IMR-90 (cell line): Measurements from ENCODE around the gene ELFN2. TPM values are rescaled to one million over a fixed set of nuclear protein-coding genes. Genes with fewer than 3 reads are reported as not detected.

Experiments used
- ATAC-seq: fragments of 200-7000 bp; cut with Tn5 transposase; 2 replicates; pipeline ENCODE4 v1.9.1; 2020; ENCODE audit warnings: low read depth, mild to moderate bottlenecking, moderate library complexity
- BruUV-seq: library from RNA; stranded (reverse); fragments of 400-500 nt; replicated peaks from 2 replicates; lab custom pipeline; 2021; lab: Mats Ljungman, UMichigan
- CTCF ChIA-PET: fragments of 300-600 bp; formaldehyde crosslinking; extraction: SDS; loops from one replicate; lab custom pipeline; 2021; ENCODE audit warnings: antibody characterized with exemption; lab: Yijun Ruan, JAX
- POLR2A ChIA-PET: fragments of 300-600 bp; sonication (Branson Sonifier 250); formaldehyde crosslinking; loops from one replicate; lab custom pipeline; 2022; ENCODE audit warnings: antibody characterized with exemption; ENCODE audit not compliant: unreplicated experiment; lab: Charles Lee
- DNase-seq: peaks from one replicate; pipeline ENCODE4 v3.0.0; 2013
- H2AFZ ChIP-seq: replicated peaks from 2 replicates; pipeline ENCODE3; 2013; ENCODE audit warnings: low read length, mild to moderate bottlenecking; ENCODE audit not compliant: poor library complexity
- H2AK5ac ChIP-seq: 2 replicates; pipeline ENCODE4 v1.6.1; 2013; ENCODE audit warnings: low read depth, low read length, inconsistent platforms
- H2AK9ac ChIP-seq: replicated peaks from 2 replicates; pipeline ENCODE3; 2013; ENCODE audit warnings: mild to moderate bottlenecking, low read depth, low read length, moderate library complexity; ENCODE audit not compliant: poor library complexity
- H2BK120ac ChIP-seq: 2 replicates; pipeline ENCODE4 v1.6.1; 2013; ENCODE audit warnings: low read depth, low read length, inconsistent platforms
- H2BK15ac ChIP-seq: 3 replicates; pipeline ENCODE4 v1.6.1; 2013; ENCODE audit warnings: low read depth, low read length, inconsistent platforms
- H2BK20ac ChIP-seq: 2 replicates; pipeline ENCODE4 v1.6.1; 2013; ENCODE audit warnings: low read depth, mild to moderate bottlenecking, inconsistent platforms, low read length, moderate library complexity
- H2BK5ac ChIP-seq: 2 replicates; pipeline ENCODE4 v1.6.1; 2013; ENCODE audit warnings: mild to moderate bottlenecking, low read depth, low read length, inconsistent platforms; ENCODE audit not compliant: poor library complexity, severe bottlenecking
- H3K14ac ChIP-seq: replicated peaks from 2 replicates; pipeline ENCODE4 v1.6.1; 2013; ENCODE audit warnings: low read depth, low read length, inconsistent platforms
- H3K18ac ChIP-seq: 2 replicates; pipeline ENCODE4 v1.6.1; 2013; ENCODE audit warnings: low read depth, low read length, control low read depth
- H3K23ac ChIP-seq: 2 replicates; pipeline ENCODE4 v1.6.1; 2013; ENCODE audit warnings: low read depth, low read length, inconsistent platforms
- H3K27ac ChIP-seq: 2 replicates; pipeline ENCODE4 v1.5.1; 2013; ENCODE audit warnings: mild to moderate bottlenecking, control low read depth, low read length; ENCODE audit not compliant: insufficient read depth
- H3K27me3 ChIP-seq: 2 replicates; pipeline ENCODE4 v1.6.1; 2013; ENCODE audit warnings: low read length; ENCODE audit not compliant: control insufficient read depth, insufficient read depth
- H3K36me3 ChIP-seq: 2 replicates; pipeline ENCODE4 v1.6.1; 2013; ENCODE audit warnings: low read length, mixed read lengths; ENCODE audit not compliant: control insufficient read depth, insufficient read depth
- H3K4ac ChIP-seq: 2 replicates; pipeline ENCODE4 v1.6.1; 2013; ENCODE audit warnings: low read depth, low read length, inconsistent platforms
- H3K4me1 ChIP-seq: 2 replicates; pipeline ENCODE4 v1.6.1; 2013; ENCODE audit warnings: low read length, mixed read lengths; ENCODE audit not compliant: control insufficient read depth, insufficient read depth
- H3K4me2 ChIP-seq: 2 replicates; pipeline ENCODE4 v1.6.1; 2013; ENCODE audit warnings: low read depth, mild to moderate bottlenecking, control low read depth, low read length, moderate library complexity
- H3K4me3 ChIP-seq: 2 replicates; pipeline ENCODE4 v1.5.1; 2013; ENCODE audit warnings: low read depth, mild to moderate bottlenecking, control low read depth, low read length, moderate library complexity; ENCODE audit not compliant: insufficient read depth
- H3K56ac ChIP-seq: 2 replicates; pipeline ENCODE4 v1.6.1; 2013; ENCODE audit warnings: low read length, inconsistent platforms; ENCODE audit not compliant: insufficient read depth; ENCODE audit errors: extremely low read depth
- H3K79me1 ChIP-seq, 2 experiments: 2 replicates each; pipeline ENCODE4 v1.6.1; 2013; ENCODE audit warnings: low read length in 2 of 2, inconsistent platforms in 1 of 2, low read depth in 1 of 2
- H3K9ac ChIP-seq: 2 replicates; pipeline ENCODE4 v1.6.1; 2013; ENCODE audit warnings: low read depth, low read length, control low read depth
- H3K9me1 ChIP-seq: 2 replicates; pipeline ENCODE4 v1.6.1; 2013; ENCODE audit warnings: low read length, inconsistent platforms; ENCODE audit not compliant: insufficient read depth
- H3K9me3 ChIP-seq: 2 replicates; pipeline ENCODE4 v1.6.1; 2013; ENCODE audit warnings: low read length; ENCODE audit not compliant: control insufficient read depth, insufficient read depth
- H4K20me1 ChIP-seq: 2 replicates; pipeline ENCODE4 v1.6.1; 2013; ENCODE audit warnings: low read length, inconsistent platforms; ENCODE audit not compliant: insufficient read depth
- H4K5ac ChIP-seq: 2 replicates; pipeline ENCODE4 v1.6.1; 2013; ENCODE audit warnings: mild to moderate bottlenecking, low read depth, low read length, control low read depth
- H4K8ac ChIP-seq, 2 experiments: 2 replicates each; pipeline ENCODE4 v1.6.1; 2013; ENCODE audit warnings: low read depth in 2 of 2, low read length in 2 of 2, control low read depth in 1 of 2, inconsistent platforms in 1 of 2
- H4K91ac ChIP-seq: 2 replicates; pipeline ENCODE4 v1.6.1; 2013; ENCODE audit warnings: low read depth, low read length, inconsistent platforms; ENCODE audit not compliant: insufficient read depth
- BHLHE40 ChIP-seq: fragments of 150-350 bp; IDR thresholded peaks from 2 replicates; pipeline ENCODE4 v1.6.1; 2016; ENCODE audit warnings: mild to moderate bottlenecking, low read depth, low read length
- CEBPB ChIP-seq: IDR thresholded peaks from 2 replicates; pipeline ENCODE4 v1.6.1; 2012; ENCODE audit warnings: low read depth, low read length, improper control_type of control experiment
- CTCF ChIP-seq: conservative IDR thresholded peaks from 2 replicates; pipeline ENCODE4 v1.5.1; 2012; ENCODE audit warnings: mild to moderate bottlenecking, low read depth, low read length, improper control_type of control experiment
- ELK1 ChIP-seq: fragments of 150-350 bp; IDR thresholded peaks from 2 replicates; pipeline ENCODE4 v1.6.1; 2016; ENCODE audit warnings: low read depth, mild to moderate bottlenecking, low read length, moderate library complexity, borderline replicate concordance
- FOS ChIP-seq: fragments of 150-350 bp; IDR thresholded peaks from 2 replicates; pipeline ENCODE4 v1.6.1; 2016; ENCODE audit warnings: low read depth, low read length
- MAFK ChIP-seq: IDR thresholded peaks from 2 replicates; pipeline ENCODE4 v1.6.1; 2012; ENCODE audit warnings: low read depth, low read length, improper control_type of control experiment
- MAZ ChIP-seq: IDR thresholded peaks from 2 replicates; pipeline ENCODE4 v1.6.1; 2012; ENCODE audit warnings: low read depth, mild to moderate bottlenecking, low read length, improper control_type of control experiment, moderate library complexity, borderline replicate concordance
- MXI1 ChIP-seq: IDR thresholded peaks from 2 replicates; pipeline ENCODE4 v1.6.1; 2012; ENCODE audit warnings: low read depth, mild to moderate bottlenecking, low read length, moderate library complexity, borderline replicate concordance
- NFE2L2 ChIP-seq: fragments of 150-350 bp; IDR thresholded peaks from 2 replicates; pipeline ENCODE4 v1.6.1; 2016; ENCODE audit warnings: low read depth, mild to moderate bottlenecking, low read length
- POLR2A ChIP-seq: IDR thresholded peaks from 2 replicates; pipeline ENCODE4 v1.6.1; 2012; ENCODE audit warnings: mild to moderate bottlenecking, low read depth, low read length
- RAD21 ChIP-seq: IDR thresholded peaks from 2 replicates; pipeline ENCODE4 v1.6.1; 2012; ENCODE audit warnings: low read length, improper control_type of control experiment
- RCOR1 ChIP-seq: IDR thresholded peaks from 2 replicates; pipeline ENCODE4 v1.6.1; 2012; ENCODE audit warnings: mild to moderate bottlenecking, low read length, improper control_type of control experiment; ENCODE audit not compliant: insufficient replicate concordance
- RFX5 ChIP-seq: IDR thresholded peaks from 2 replicates; pipeline ENCODE4 v1.8.0; 2012; ENCODE audit warnings: low read depth, mild to moderate bottlenecking, low read length, moderate library complexity
- SMC3 ChIP-seq: fragments of 150-350 bp; IDR thresholded peaks from 2 replicates; pipeline ENCODE4 v1.6.1; 2016; ENCODE audit warnings: low read depth, mild to moderate bottlenecking, antibody characterized with exemption, low read length, moderate library complexity
- USF2 ChIP-seq: fragments of 150-350 bp; IDR thresholded peaks from 2 replicates; pipeline ENCODE4 v1.6.1; 2017; ENCODE audit warnings: mild to moderate bottlenecking, antibody characterized with exemption, low read length, low read depth
- WGBS, 2 experiments: methylation state at CpG; one replicate each; pipeline versions ENCODE4 v1.1.5 to v1.1.7; 2013; ENCODE audit warnings: missing lambda C conversion rate in 2 of 2; ENCODE audit not compliant: insufficient read length in 1 of 2; ENCODE audit errors: extremely low coverage in 2 of 2; 5-methylcytosine and 5-hydroxymethylcytosine counted together
- dilution Hi-C: fragments of 300-500 bp; cut with HindIII; formaldehyde crosslinking; loops from one replicate; pipeline ENCODE4 v1.14.3; 2018; ENCODE audit warnings: low sequenced_read_pairs; ENCODE audit not compliant: unreplicated experiment
- in situ Hi-C: fragments of 300-500 bp; cut with MboI; formaldehyde crosslinking; loops from 3 replicates; pipeline ENCODE4 v1.14.3; 2019; ENCODE audit warnings: low sequenced_read_pairs, inconsistent platforms, mixed read lengths
- intact Hi-C: fragments of 100-400 bp; cut with micrococcal nuclease; formaldehyde crosslinking; loops from 2 replicates; pipeline ENCODE4 v1.10.0; 2022
- polyA plus RNA-seq, 3 experiments: library from polyadenylated mRNA; depleted of rRNA; stranded (reverse); fragments of >200 nt; gene quantifications; 2 replicates each; pipeline ENCODE4 v1.2.3, GENCODE V29; 2012; ENCODE audit warnings: low replicate concordance in 1 of 3
- total RNA-seq: library from RNA; depleted of rRNA; stranded (reverse); fragments of >200 nt; gene quantifications from 2 replicates; pipeline ENCODE4 v1.2.3, GENCODE V29; 2012

Gene ELFN2
- total and polyA plus RNA-seq, 2 of the 4 experiments (the other 2 are of a cell fraction) = 0.72 to 5.0 TPM

GRCh38 chr22:37473437-37473946, 46.2 kb upstream of the ELFN2 start:
- POLR2A ChIA-PET = no interaction called here
- H2BK5ac ChIP-seq = no peak overlapping the region
- H4K5ac ChIP-seq = no peak overlapping the region
- H3K27me3 ChIP-seq = peaks cover 74% of the 10 kb centered on the region
- H2BK15ac ChIP-seq = no peak overlapping the region
- H3K14ac ChIP-seq = no peak overlapping the region
- no peak overlapping the region for H3K27ac ChIP-seq
- no peak overlapping the region for H4K8ac ChIP-seq
- no peak overlapping the region for H2AK5ac ChIP-seq
- H3K9ac ChIP-seq = no peak overlapping the region
- in situ Hi-C loops = no loop called here
- no TSS peak for BruUV-seq
- H2BK120ac ChIP-seq = no peak overlapping the region
- no peaks in the 10 kb centered on the region for H3K9me3 ChIP-seq
- dilution Hi-C loops = no loop called here
- 82% methylated on average over 2 of the region's 8 CpGs; no CpG with 5 or more reads in 1 of the 2 experiments for WGBS, 2 experiments
- H2BK20ac ChIP-seq = no peak overlapping the region
- H3K4me3 ChIP-seq = no peak overlapping the region
- no peak overlapping the region for H3K23ac ChIP-seq
- no peaks in the 10 kb centered on the region for H3K36me3 ChIP-seq
- intact Hi-C loops = no loop called here
- DNase-seq (no peak), ATAC-seq (no peak)
- CTCF ChIA-PET = interaction anchor here (1.4 kb wide), 1 partner anchor 118 kb away, joined by 3 read pairs; no protein-coding TSS in a partner anchor
- H2AFZ ChIP-seq = no peak overlapping the region
- no peaks in the 10 kb centered on the region for H3K4me1 ChIP-seq
- no peaks in the 10 kb centered on the region for H3K9me1 ChIP-seq
- no peak overlapping the region for H3K4ac ChIP-seq
- H3K4me2 ChIP-seq = no peak overlapping the region
- H3K56ac ChIP-seq = no peak overlapping the region
- H4K20me1 ChIP-seq = no peaks in the 10 kb centered on the region; the same call in 1 of the 2 replicates
- H3K18ac ChIP-seq = no peak overlapping the region
- no peak overlapping the region for H2AK9ac ChIP-seq
- TF ChIP-seq MAZ (no peak), RAD21 (no peak), CTCF (no peak), USF2 (no peak), NFE2L2 (no peak), SMC3 (no peak), RCOR1 (no peak), MXI1 (no peak), RFX5 (no peak), BHLHE40 (no peak), ELK1 (no peak), FOS (no peak), CEBPB (no peak), POLR2A (no peak), MAFK (no peak)
- no peaks in the 10 kb centered on the region for H3K79me1 ChIP-seq
- H4K91ac ChIP-seq = no peak overlapping the region
